ENCODE data around the gene NOS1AP. TPM values are rescaled to one million over a fixed set of nuclear protein-coding genes. Genes with fewer than 3 reads are reported as not detected.

Gene NOS1AP
- total RNA-seq, 3 donors from 2014 or later, result 11.8 to 17.4 (median 14.3) TPM

DNA sequence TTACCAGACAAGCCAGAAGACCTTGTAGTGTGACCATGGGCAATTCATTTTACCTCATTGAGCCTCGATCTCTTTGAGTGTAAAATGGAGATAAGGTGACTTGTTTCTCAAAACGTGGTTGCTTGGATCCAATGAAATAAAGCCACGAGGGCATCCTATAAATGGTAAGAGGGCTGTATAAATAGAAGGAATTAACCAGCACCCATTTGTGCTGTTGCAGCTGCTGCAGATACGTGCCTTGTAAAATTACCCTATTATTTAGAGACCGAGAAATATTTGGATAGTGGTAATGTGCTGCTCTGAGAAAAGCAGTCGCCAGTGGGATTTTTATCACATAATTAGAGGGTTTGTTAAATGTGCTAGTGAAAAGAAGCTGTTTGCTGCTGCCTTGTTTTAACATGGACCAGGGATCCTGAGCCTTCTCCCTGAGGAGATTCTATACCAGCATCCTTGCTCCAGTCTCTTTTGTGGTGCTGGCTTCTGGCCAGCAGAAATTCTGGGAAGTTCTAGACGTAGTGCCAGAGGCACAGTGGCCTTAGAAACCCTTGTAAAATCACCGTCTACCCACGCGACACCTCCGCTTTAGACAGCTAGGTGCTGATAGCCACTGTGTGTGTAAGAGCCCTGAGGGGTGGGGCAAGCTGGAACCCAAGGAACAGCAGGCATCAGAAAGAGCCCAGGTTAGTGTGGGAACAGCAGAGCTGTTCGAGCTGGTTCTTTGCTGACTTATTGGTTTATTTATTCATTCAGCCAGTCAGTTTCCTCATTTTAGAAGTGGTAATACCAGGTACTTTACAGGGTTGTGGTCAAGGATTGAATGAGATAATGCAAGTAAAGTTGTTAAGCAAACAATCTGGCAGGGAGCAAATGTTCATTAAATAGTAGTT lies 137.5 kb downstream of the NOS1AP start:
- DNase-seq (peak; percentile 71 to 80 (median 78)), ATAC-seq (peak; percentile 98)
- intact Hi-C loops (cut with DNase I, micrococcal nuclease), result no loop called here
- TF ChIP-seq, protein P1, sequence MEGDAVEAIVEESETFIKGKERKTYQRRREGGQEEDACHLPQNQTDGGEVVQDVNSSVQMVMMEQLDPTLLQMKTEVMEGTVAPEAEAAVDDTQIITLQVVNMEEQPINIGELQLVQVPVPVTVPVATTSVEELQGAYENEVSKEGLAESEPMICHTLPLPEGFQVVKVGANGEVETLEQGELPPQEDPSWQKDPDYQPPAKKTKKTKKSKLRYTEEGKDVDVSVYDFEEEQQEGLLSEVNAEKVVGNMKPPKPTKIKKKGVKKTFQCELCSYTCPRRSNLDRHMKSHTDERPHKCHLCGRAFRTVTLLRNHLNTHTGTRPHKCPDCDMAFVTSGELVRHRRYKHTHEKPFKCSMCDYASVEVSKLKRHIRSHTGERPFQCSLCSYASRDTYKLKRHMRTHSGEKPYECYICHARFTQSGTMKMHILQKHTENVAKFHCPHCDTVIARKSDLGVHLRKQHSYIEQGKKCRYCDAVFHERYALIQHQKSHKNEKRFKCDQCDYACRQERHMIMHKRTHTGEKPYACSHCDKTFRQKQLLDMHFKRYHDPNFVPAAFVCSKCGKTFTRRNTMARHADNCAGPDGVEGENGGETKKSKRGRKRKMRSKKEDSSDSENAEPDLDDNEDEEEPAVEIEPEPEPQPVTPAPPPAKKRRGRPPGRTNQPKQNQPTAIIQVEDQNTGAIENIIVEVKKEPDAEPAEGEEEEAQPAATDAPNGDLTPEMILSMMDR (IDR thresholded peaks at IDR 0.05), result no peak
- no peak overlapping the region for H3K4me3 ChIP-seq
- peaks cover 16% of the 10 kb centered on the region for H3K4me1 ChIP-seq (ENCODE audit: low read depth)
- H3K36me3 ChIP-seq (ENCODE audit: low read depth), result no peaks in the 10 kb centered on the region
- H3K9me3 ChIP-seq, result no peaks in the 10 kb centered on the region

DNA sequence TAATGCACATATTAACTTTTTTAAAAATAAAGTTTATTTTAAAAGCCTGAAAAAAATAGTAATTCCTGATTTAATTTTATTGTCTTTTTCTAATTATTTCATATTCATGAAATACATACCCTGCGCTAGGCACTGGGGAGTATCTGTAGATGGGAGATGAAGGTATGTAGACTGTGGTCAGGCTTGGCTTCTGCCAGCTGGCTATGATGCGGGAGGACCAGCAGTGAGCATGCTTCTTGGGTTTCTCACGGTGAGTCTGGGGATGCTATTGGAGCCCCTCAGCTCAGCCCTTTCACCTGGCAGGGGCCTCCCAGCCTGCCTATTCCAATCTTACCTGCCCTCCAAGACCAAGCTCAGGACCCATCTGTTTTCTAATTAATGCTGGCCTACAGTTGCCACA lies 138.4 kb downstream of the NOS1AP start:
- Histone ChIP-seq H3K9me3 (no peaks in the 10 kb centered on the region), H3K36me3 (ENCODE audit: low read depth) (no peaks in the 10 kb centered on the region), H3K4me1 (ENCODE audit: low read depth) (peaks cover 21% of the 10 kb centered on the region), H3K4me3 (no peak overlapping the region)
- DNase-seq, result no peak
- intact Hi-C loops (cut with DNase I, micrococcal nuclease), result no loop called here
- TF ChIP-seq, protein P1 (IDR thresholded peaks at IDR 0.05), result no peak
- no peak for ATAC-seq

DNA sequence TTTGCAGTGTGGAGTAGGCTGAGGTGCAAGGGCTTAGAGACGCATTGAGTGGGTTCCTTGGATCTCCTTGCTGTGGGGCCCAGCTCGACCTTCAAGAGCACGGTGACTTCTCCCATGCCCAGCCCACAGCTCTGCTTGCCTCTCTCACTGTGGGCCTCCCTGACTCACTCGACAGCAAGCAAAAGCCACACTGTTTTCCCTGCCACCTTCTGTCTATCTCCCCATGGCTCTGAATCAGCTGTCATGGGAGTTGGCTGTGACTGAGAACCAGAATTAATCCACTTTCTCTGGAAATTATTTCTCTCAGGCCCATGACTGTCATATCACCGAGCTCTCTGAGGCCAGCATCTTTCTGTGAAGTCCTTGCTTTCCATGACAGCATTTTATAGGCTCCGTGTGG lies 140.7 kb downstream of the NOS1AP start:
- no peak for ATAC-seq
- H3K4me3 ChIP-seq, result no peak overlapping the region

DNA sequence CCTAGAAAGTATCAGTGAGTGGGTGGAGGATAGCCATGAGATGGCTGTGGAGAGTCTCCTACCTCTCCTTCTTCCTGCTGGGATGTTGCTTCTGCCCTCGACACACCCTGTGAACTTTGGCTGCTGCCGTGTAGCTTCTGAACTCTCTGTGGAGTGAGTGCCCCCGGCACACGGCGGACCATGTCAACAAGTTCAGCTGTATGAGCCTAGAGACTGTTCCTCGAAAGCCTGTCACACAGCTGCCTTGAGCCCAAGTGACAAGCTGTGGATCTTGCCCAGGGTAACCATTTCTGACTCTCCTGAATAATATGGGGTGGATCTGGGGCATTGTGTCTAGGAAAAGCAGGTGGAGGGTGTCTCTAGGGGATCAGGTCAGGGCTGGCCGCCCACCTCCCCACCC lies 143.2 kb downstream of the NOS1AP start:
- TF ChIP-seq, protein P1 (IDR thresholded peaks at IDR 0.05), result no peak
- ATAC-seq (peak; percentile 75), DNase-seq (peak; percentile 49 to 70 (median 59))
- H3K4me1 ChIP-seq (ENCODE audit: low read depth), result peaks cover 25% of the 10 kb centered on the region
- intact Hi-C loops (cut with DNase I, micrococcal nuclease), result no loop called here
- H3K4me3 ChIP-seq, result no peak overlapping the region
- H3K9me3 ChIP-seq, result no peaks in the 10 kb centered on the region
- H3K36me3 ChIP-seq (ENCODE audit: low read depth), result no peaks in the 10 kb centered on the region

More for the DNA sequence above, 140.7 kb downstream of the NOS1AP start:
- Histone ChIP-seq H3K9me3 (no peaks in the 10 kb centered on the region), H3K36me3 (ENCODE audit: low read depth) (no peaks in the 10 kb centered on the region), H3K4me1 (ENCODE audit: low read depth) (peaks cover 28% of the 10 kb centered on the region)
- TF ChIP-seq, protein P1 (IDR thresholded peaks at IDR 0.05), result no peak
- DNase-seq, result no peak
- intact Hi-C loops (cut with DNase I, micrococcal nuclease), result no loop called here

DNA sequence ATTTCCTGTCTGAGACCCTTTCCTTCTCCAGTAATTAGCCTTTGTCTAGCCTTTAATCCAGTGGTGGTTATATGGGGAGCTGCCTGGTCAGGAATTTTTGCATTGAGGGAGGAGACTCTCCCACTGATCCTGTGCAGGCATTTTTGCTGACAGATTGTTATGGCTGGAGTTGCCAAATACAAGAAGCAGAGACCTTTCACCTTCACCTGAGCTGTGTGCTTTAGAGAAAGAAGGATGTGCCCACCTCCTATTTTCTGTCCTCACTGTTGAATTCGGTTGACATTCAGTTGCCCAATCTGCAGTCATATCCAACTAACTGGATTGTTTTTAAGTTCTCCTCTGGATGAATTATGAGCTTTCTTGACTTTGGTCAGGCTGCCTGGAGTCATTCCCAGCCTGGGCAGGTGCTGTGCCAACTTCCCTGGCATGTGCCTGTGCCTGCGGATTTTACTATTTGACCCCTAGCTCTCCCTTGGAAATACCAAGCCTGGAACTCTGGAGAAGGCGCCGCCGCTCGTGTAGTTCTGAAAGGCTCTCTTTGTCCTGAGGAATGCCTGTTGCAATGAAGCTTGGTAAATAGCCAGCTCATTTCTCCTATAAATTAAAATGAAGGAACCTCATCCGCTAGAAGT lies 143.9 kb downstream of the NOS1AP start:
- intact Hi-C loops (cut with DNase I, micrococcal nuclease), result no loop called here
- TF ChIP-seq, protein P1 (IDR thresholded peaks at IDR 0.05), result no peak
- H3K36me3 ChIP-seq (ENCODE audit: low read depth), result no peaks in the 10 kb centered on the region
- H3K4me1 ChIP-seq (ENCODE audit: low read depth), result peaks cover 22% of the 10 kb centered on the region
- peak; percentile 62 for ATAC-seq
- H3K9me3 ChIP-seq, result no peaks in the 10 kb centered on the region
- peak; percentile 60 to 75 (median 68) for DNase-seq
- no peak overlapping the region for H3K4me3 ChIP-seq

Measured in mucosa of descending colon (tissue), 3 donors.